Measurements from ENCODE around the gene ENTREP3.
"Not testable (repeated sequence)": the region's sequence is repeated elsewhere in the genome, so short reads cannot be mapped to it uniquely, and the experiment has no call there.

The ENTREP3 gene, protein sequence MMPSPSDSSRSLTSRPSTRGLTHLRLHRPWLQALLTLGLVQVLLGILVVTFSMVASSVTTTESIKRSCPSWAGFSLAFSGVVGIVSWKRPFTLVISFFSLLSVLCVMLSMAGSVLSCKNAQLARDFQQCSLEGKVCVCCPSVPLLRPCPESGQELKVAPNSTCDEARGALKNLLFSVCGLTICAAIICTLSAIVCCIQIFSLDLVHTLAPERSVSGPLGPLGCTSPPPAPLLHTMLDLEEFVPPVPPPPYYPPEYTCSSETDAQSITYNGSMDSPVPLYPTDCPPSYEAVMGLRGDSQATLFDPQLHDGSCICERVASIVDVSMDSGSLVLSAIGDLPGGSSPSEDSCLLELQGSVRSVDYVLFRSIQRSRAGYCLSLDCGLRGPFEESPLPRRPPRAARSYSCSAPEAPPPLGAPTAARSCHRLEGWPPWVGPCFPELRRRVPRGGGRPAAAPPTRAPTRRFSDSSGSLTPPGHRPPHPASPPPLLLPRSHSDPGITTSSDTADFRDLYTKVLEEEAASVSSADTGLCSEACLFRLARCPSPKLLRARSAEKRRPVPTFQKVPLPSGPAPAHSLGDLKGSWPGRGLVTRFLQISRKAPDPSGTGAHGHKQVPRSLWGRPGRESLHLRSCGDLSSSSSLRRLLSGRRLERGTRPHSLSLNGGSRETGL

DNA sequence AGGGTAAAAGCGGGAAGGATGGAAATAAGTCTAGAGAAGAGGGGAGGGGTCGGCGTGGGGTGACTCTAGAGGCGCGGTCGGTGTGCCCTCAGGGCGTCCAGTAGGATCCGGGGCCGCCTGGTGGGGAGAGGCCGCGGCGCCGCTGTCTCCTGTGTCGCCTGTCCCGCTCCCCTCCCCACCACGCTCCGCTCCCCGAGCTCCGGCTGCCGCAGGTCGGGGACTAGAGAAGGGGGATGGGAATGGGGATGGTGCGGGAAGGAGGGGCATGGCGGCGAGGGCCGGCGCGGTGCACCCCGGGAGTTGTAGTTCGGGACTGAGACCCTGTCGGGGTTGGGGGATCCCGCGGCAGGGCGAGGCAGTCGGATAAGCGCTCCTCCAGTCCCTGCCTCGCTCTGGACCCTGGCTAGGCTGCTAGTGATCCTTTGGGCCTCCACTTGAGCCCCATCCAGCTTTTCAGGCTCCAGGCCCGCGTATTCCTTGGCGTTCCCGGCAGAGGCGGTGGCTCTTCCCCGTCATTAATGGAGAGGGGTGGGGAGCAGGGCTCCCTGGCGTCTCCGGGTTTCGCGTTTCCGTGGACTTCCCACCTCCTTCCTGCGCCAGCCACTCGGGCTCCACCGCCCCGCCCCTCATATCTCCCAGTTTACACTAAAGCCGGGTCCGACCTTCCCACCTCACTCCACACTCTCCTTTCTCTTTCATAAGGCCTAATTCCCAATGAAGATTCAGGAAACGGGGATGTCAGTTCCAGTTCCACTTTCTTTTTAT is at the start of gene ENTREP3:
Gene ENTREP3, minus strand, starts transcription at position 241 of the 765 bp plus-strand sequence. CDS start 606 bp downstream, outside the sequence.
- DNase-seq (ENCODE audit: low read depth, low spot score) = peak; percentile 62

DNA sequence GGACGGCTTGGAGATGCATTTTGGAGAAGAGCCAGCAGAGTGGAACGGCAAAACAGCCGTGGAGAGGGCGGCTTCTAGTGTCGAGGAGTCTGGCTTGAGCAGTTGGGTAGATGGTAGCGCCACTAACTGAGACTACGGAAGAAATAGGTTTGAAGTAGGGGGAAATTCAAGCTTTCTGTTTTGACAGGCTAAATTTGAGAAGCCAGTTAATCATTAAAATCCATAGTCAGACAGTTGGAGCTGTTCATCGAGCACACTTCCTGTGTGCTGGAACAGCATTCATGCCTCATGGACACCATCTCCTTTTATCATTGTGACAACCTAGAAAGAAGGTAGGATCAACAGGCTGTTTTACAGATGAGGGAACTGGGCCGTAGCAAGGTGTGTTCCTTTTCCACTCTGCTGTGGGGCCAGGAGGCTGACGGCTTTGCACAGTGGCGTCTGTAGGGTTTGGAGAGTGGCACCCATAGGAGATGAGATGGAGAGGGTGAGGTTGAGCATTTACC is 49.3 kb upstream of the ENTREP3 start:
- no peak for DNase-seq (ENCODE audit: low read depth, low spot score)

DNA sequence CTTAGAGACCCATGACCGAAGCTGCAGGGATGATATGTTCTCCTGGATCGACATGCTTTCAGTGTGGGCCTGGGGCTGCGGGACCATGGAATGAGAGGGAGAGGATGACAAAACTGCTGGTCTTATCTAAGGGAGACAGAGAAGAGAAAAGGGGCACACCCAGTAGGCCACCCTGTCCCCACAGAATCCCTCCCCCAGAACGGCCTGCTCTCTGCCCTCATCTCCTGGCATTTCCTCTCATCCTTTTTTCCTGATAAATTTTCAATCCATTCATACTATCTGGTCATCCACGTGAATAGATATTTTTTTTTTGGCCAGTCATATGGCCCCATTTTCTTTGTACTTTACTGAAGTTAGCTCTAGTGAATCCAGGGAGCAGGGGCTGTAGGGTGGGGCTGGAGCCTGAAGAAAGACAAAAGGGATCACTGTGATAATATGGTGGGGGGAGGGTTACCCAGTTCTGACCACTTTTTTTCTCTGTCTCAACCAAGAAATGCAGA is 46.1 kb upstream of the ENTREP3 start, which contains the start of gene PKLR:
Gene PKLR, minus strand, starts transcription at position 97 of the 500 bp plus-strand sequence. Its CDS starts 43 bp downstream, at position 54.
- no peak for DNase-seq (ENCODE audit: low read depth, low spot score)

DNA sequence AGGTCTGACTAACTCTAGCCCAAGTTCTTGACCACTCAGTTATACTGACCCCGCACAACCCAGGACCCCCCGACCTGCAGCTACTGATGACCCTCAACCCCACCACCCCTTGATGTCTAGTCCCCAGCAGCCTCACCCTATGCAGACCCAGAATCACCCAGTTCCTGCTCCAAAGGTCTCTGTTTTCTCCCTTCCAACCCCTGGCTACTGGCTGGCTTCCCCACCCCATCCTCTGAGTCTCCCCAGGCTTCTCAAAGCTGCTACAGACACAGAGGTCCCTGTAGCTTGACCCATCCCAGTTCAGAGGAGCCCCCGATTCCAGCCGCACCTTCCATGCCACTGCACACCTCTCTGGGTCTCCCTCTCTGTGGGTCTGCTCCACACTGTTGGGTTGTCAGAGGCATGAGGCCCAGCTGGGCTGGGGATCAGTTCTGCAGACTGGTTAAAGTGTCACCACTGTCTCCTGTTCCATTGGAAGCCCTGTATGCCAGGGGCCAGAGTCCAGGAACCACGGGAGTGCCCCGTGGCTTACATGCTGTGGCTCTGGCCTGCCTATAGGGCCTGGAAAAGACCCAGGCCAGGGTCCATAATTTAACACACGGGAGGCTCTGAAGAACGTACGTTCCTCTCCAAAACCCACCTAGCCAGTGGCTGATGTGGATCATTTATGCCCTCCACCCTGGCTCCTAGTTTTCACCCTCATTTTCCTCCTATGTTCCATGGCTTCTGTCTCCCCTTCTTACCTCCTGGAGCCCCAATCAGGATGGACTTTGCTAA is 45.5 kb upstream of the ENTREP3 start:
- no peak for DNase-seq (ENCODE audit: low read depth, low spot score)

DNA sequence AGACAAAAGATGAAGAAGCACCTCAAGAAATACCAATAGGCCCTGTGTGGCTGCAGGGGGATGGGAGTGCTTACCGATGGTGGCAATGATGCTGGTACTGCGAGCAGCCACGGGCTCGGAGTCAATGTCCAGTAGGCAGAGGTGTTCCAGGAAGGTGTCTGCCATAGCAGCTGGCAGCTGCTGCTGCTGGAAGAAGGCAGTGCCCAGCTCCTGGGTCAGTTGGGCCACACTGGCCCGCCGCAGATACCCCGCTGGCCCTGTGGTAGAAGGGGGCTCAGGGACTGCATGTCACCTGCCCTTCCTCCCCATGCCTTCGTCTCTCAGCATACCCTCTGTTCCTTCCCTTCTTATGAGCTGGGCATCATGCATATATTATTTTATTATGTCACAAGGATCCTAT is 44.7 kb upstream of the ENTREP3 start:
- DNase-seq (ENCODE audit: low read depth, low spot score) = no peak

DNA sequence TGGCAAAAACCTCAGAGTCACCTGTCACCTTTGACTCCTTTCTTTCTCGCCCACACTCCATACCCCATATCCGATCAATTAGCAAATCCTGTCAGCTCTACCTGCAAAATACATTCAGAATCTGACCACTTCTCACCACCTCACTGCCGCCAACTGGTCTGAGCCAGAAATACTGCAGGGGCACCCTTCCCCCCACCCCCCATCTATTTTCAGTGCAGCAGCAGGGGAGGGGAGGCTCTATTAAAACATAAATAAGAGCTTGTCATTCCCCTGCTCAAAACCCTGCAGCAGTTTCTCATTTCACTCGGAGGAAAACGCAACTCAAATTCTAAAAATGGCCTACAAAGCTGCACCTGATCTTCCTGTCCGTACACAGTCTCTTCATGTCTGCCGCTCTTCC is 42.1 kb upstream of the ENTREP3 start:
- DNase-seq (ENCODE audit: low read depth, low spot score) = no peak

DNA sequence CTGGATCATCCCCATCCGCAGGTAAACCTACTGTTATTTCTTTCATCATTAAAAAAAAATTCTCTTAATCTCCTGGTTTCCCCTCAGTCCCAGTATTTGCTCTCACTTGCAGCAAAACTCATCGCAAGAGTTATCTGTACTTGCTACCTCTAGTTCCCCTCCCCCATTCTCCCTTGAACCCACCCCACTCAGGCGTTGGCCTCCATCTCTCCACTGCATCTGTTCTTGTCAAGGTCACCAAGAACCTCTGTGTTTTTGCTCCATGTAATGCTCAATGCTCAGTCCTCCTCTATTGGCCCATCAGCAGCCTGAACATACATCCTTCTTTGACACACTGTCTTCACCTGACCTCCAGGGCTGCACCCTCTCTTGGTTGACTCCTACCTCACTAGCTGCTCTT is 41.4 kb upstream of the ENTREP3 start:
- DNase-seq (ENCODE audit: low read depth, low spot score) = no peak

DNA sequence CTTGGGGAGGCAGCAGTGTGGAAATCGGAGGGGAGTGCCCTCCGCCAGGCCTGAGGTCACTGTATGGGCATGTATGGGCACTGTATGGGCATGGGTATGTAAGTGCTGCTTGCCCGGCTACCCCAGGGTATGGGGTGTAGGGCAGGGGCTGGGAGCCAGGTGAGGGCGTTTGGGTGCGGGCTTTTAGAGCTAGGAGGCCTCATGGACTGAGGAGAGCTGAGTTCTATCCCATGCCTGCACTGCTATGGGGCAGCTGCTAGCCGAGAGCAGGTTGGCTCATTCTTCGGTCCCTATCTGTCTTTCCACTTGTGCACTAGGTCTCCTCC is 40.6 kb upstream of the ENTREP3 start:
- DNase-seq (ENCODE audit: low read depth, low spot score) = no peak

DNA sequence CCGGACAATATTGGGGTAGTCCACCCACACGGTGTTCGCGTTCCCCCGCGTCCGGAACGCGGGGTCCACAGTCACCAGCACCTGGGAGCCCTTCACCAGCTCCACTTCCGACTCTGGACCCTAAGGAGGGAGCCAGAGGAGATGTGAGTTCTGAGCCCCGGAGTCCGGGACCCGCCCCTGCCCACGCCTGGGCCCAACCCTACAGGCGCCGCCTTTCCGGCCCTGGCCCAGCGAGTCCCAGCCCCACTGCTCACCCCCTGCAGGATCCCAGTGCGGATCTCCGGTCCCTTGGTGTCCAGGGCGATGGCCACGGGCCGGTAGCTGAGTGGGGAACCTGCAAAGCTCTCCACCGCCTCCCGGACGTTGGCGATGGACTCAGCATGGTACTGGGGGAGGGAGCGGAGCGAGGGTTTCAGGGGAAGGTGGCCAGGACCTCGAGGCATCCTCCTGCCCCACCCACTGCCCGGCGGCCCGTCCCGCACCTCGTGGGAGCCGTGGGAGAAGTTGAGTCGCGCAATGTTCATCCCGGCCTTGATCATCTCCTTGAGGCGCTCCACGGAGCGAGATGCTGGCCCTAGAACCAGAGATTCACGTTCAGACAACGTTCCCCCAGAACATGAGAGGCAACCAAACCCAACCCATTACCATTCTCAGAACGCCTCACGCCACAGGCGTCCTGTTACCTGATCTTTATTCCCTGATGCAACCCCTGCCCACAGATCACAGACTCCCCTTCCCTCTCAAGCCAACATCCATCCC is 40.1 kb upstream of the ENTREP3 start:
- DNase-seq (ENCODE audit: low read depth, low spot score) = no peak

DNA sequence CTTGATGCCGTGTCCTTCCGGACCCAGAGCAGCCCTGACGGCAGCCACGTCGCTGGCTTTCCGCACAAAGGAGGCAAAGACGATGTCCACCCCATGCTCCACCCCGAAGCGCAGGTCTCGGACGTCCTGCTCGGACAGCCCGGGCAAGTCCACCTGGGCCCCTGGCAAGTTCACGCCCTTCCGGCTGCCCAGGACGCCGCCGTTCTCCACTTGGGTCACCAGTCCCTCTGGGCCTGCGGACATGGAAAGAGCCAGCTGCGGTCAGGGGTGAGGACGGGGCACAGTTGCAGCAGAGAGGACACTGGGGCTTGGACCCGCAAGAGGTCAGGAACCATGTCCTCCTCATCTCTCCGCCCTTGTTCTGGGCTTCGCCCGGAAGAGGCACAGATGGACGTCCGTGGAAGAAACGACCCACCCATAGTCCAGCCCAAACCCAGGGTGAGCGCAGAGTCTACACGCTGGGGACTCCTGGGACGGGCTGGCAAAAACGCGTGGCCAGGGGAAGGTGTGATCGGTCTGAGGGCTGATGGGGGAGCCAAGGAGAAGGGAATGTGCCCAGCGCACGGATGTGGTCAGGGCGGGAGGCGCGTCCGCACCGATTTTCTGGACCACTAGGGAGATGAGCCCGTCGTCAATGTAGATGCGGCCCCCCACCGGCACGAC is 39.4 kb upstream of the ENTREP3 start:
- no peak for DNase-seq (ENCODE audit: low read depth, low spot score)

DNA sequence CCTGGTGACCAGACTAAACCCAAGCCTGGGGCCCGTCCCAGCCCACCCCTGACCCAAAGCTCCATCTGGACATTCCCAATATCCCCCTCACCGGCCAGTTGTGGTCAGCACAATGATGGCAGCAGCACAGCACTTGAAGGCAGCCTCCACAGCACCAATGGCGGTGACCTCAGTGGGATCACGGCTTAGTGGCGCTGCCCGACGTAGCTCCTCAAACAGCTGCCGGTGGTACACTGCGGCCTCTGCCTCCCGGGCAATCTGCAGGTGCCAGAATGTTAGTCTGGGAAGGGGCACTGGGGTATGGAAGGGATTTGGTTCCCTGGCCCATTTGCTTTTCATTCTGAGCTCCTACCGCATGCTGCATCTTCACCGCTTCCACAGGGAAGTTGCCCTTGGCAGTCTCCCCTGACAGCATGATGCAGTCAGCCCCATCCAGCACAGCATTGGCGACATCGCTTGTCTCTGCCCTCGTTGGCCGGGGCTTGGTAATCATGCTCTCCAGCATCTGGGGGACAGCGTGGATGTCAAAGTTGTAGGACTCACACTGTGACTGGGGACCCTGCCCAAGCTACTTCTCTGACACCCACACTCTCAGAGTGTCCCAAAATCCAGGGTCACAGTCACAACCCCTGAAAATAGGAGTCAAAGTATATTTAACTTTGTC is 37.9 kb upstream of the ENTREP3 start:
- DNase-seq (ENCODE audit: low read depth, low spot score) = no peak

DNA sequence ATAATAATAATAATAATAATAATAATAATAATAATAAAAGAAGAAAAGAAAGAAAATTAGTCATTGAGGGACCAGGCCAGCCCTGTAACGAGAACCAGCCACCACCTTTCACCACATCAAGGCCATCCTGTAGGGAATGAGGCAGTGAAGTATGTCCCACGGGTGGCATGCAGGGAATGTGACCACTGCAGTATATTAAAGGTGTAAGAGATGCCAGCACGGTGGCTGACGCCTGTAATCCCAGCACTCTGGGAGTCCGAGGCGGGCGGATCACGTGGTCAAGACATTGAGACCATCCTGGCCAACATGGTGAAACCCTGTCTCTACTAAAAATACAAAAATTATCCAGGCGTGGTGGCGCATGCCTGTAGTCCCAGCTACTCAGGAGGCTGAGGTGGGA is 35.7 kb upstream of the ENTREP3 start:
- DNase-seq (ENCODE audit: low read depth, low spot score) = not testable (repeated sequence)

DNA sequence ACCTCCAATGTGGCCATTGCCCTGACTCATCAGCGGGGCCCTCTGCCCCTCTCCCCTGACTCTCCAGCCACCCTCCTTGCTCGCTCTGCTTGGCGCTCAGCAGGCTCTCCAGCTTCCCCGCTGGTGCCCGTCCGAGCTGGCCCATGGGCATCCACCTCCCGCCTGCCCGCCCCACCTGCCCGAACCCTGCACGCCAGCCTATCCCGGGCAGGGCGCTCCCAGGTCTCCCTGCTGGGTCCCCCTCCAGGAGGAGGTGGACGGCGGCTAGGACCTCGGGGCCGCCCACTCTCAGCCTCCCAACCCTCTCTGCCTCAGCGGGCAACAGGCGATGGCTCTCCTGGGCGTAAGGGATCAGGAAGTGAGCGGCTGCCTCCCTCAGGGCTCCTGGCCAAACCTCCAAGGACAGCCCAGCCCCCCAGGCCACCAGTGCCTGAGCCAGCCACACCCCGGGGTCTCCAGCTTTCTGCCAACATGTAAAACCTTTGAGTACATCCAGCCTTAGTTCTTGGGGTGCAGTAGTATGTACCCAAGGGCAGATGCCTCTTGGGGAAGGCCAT is 32.8 kb upstream of the ENTREP3 start:
- DNase-seq (ENCODE audit: low read depth, low spot score) = no peak

DNA sequence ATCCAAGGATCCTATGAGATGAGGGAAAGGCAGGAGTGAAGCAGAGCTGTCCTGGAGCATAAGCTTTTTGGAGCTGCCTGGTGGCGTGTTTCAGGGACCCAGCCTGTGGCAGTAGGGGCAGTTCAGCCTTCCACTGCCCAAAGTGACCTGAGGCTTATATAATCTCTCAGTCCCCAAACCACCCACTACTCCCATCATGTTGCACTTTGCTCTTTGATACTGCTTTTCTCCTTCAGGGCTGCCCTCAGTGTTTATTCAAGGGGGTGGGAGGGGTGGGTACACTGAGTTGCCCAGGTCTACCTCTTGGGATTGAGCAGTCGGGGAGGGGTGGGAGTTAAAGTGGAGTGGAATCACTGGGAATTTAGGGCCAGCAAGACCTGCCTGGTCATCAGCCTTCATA is 31.3 kb upstream of the ENTREP3 start:
- no peak for DNase-seq (ENCODE audit: low read depth, low spot score)

DNA sequence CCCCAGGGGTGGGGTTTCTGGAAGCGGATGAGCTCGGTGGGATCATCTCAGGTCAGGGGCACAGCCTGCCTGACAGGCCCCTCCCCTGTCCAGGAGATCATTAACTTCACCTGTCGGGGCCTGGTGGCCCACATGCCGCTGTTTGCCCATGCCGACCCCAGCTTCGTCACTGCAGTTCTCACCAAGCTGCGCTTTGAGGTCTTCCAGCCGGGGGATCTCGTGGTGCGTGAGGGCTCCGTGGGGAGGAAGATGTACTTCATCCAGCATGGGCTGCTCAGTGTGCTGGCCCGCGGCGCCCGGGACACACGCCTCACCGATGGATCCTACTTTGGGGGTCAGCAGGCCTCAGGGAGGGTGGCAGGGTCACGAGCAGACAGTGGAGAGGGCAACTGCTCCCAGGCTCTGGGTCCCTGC is 30.4 kb upstream of the ENTREP3 start:
- no peak for DNase-seq (ENCODE audit: low read depth, low spot score)

DNA sequence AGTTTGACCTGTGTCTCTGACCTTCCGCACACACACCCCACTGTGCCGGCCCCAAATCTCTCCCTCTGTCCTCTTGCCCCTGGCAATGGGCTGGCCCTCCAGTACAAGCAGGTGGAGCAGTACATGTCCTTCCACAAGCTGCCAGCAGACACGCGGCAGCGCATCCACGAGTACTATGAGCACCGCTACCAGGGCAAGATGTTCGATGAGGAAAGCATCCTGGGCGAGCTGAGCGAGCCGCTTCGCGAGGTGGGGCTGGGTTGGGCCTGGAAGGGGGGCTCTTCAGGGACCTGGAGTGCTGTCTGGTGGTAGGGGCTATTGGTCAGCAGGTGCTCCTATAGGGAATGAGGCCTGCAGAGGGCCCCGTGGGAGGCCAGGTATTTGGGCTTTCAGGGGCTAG is 29.8 kb upstream of the ENTREP3 start:
- DNase-seq (ENCODE audit: low read depth, low spot score) = no peak

DNA sequence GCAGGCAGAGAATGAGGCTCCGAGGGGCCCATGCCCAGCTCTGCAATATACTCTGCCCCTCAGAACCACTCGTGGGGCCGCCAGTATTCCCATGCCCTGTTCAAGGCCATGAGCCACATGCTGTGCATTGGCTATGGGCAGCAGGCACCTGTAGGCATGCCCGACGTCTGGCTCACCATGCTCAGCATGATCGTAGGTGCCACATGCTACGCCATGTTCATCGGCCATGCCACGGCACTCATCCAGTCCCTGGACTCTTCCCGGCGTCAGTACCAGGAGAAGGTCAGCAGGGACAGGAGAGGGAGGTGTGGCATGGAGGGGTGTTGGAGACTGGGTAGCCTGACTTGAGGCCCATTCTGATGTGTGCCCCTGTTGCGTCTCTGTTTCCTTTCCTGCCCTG is 29.2 kb upstream of the ENTREP3 start:
- DNase-seq (ENCODE audit: low read depth, low spot score) = no peak

DNA sequence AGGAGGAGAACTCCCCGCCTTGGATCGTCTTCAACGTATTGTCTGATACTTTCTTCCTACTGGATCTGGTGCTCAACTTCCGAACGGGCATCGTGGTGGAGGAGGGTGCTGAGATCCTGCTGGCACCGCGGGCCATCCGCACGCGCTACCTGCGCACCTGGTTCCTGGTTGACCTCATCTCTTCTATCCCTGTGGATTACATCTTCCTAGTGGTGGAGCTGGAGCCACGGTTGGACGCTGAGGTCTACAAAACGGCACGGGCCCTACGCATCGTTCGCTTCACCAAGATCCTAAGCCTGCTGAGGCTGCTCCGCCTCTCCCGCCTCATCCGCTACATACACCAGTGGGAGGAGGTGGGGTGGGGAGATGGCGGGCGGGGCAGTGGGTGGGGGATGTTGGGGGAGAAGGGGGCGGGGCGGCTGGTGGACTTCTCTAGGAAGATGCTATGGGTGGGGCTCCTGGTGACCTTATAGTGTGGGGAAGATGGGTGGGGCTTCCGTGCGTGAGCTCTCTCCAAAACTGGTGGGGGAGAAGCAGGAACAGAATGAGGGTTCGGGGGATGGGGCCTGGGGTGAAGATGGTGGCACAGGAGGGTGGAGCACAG is 27.3 kb upstream of the ENTREP3 start:
- DNase-seq (ENCODE audit: low read depth, low spot score) = no peak

DNA sequence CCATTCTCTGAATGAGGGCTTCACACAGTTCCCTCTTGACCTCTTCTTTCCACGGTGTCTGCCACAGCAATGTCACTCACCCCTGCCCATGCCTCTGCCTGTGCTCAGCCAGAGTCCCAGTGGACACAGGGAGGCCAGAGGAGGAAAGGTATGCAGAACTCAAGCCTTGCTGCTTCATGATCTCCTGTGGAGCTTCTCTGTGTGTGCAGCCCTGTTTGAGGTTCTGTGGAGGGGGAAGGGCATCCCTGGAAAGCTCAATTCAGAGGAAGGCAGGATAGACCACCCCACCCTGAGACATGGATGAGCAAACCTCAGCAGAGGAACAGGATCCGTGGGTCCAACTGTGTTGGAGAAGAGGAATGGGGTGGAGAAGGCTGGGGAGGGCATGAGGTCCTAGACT is 24.0 kb upstream of the ENTREP3 start:
- no peak for DNase-seq (ENCODE audit: low read depth, low spot score)
